Measurements from ENCODE around the gene RSPH1. TPM values are rescaled to one million over a fixed set of nuclear protein-coding genes. Genes with fewer than 3 reads are reported as not detected.

RSPH1 gene
- total and polyA plus RNA-seq, 5 donors: not detected

DNA sequence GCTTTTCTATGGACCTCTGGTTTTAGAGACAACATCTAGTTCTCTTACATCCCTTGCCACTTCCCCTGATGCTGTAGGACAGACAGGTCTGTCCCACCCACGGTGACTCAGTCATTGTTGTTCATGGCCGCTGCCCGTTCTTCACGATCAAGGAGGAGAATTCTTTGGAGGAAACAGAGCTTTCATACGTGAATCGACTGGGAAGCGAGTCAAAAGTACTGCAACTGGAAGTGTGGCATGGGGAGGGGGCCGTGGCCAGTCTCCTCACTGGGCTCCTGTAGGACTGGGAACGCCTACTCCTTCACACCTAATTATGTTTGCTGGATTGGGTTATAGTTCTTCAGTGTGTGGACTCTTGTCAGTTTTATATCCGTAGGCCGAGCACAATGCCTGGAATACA, 13.2 kb upstream of the RSPH1 start:
- no peaks in the 10 kb centered on the region for H3K4me1 ChIP-seq (ENCODE audit: control insufficient read depth, insufficient read depth, low read length)
- no peak overlapping the region for H3K27ac ChIP-seq (ENCODE audit: low read length)
- H3K4me3 ChIP-seq (ENCODE audit: low read length): no peak overlapping the region
- DNase-seq (no peak), ATAC-seq (peak in 1 of 2 donors; percentile 20)
- whole genome bisulfite sequencing: 72% methylated on average over 11 of the region's 11 CpGs
- H3K27me3 ChIP-seq (ENCODE audit: control insufficient read depth, insufficient read depth): no peaks in the 10 kb centered on the region
- H3K9me3 ChIP-seq (ENCODE audit: control insufficient read depth, low read length): no peaks in the 10 kb centered on the region
- intact Hi-C loops (cut with DNase I): no loop called here

DNA sequence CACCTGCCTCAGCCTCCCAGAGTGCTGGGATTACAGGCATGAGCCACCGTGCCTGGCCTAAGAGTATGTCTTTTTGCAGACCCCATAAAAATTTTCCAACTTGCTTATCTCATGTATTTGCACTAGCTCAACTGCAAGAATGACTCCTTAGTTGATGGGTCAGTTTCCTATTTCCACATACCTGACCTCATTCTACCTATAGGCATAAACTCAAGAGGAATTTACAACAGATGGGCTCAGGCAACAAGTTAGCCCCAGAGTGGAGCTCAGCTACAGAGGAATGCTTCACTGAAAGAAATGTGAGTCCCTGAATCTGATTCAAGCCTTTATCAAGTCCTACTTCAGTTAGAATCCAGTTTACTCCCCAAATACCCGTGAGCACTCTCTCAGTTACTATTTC, 12.3 kb upstream of the RSPH1 start:
- no peak overlapping the region for H3K27ac ChIP-seq (ENCODE audit: low read length)
- 84% methylated on average over 2 of the region's 2 CpGs for WGBS
- intact Hi-C loops (cut with DNase I): no loop called here
- H3K9me3 ChIP-seq (ENCODE audit: control insufficient read depth, low read length): no peaks in the 10 kb centered on the region
- DNase-seq: no peak
- H3K27me3 ChIP-seq (ENCODE audit: control insufficient read depth, insufficient read depth): no peaks in the 10 kb centered on the region
- no peak overlapping the region for H3K4me3 ChIP-seq (ENCODE audit: low read length)
- H3K4me1 ChIP-seq (ENCODE audit: control insufficient read depth, insufficient read depth, low read length): no peaks in the 10 kb centered on the region
- no peak for ATAC-seq

DNA sequence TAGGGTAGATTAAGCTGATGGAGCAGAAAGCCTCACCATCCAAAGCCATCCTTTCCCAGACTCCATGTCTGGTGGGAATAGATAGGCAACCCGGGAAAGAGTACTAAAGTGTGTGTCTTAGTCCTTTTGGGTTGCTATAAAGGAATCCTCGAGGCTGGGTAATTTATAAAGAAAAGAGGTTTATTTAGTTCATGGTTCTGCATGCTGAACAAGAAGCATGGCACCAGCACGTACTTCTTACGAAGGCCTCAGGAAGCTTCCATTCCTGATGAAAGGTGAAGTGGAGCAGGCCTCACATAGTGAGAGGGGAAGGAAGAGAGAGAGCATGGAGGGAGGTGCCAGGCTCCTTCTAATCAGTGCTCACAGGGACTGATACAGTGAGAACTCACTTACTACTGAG, 11.4 kb upstream of the RSPH1 start:
- ATAC-seq (no peak), DNase-seq (no peak)
- Histone ChIP-seq H3K4me3 (ENCODE audit: low read length) (no peak overlapping the region), H3K27me3 (ENCODE audit: control insufficient read depth, insufficient read depth) (no peaks in the 10 kb centered on the region), H3K9me3 (ENCODE audit: control insufficient read depth, low read length) (no peaks in the 10 kb centered on the region), H3K4me1 (ENCODE audit: control insufficient read depth, insufficient read depth, low read length) (no peaks in the 10 kb centered on the region), H3K27ac (ENCODE audit: low read length) (no peak overlapping the region)
- intact Hi-C loops (cut with DNase I): no loop called here
- WGBS: 92% methylated on average over 4 of the region's 4 CpGs

DNA sequence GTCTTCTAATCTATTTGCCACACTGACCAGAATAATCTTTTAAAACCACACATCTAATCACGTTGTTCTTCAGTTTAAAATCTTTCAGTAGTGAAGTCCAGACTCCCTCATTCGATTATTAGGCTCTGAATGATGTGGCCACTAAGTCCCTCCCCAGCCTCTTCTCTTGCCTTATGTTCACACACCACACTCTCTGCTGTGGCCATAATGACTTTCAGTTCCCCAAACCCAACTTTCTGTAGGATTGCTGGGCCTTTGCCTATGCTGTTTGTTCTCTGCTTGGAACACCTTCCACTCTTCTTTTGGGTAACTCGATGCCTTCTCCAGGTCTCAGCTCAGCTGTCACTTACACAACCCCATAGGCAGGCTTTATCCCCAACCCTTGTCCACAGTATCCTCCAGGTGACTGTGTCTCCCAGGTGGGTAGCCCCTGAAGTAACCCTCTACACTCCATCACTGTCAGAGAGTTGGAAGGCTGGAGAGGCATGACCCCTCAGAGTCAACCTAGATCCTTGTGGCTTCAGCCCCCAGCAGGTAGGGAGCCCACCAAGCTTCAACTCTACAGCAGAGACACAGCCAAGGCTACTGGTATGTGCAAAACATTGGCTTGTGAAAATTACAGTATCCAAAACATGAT, 9.2 kb upstream of the RSPH1 start:
- no peak for ATAC-seq
- no peaks in the 10 kb centered on the region for H3K4me1 ChIP-seq (ENCODE audit: control insufficient read depth, insufficient read depth, low read length)
- H3K27ac ChIP-seq (ENCODE audit: low read length): no peak overlapping the region
- 74% methylated on average over 3 of the region's 3 CpGs for WGBS
- H3K9me3 ChIP-seq (ENCODE audit: control insufficient read depth, low read length): no peaks in the 10 kb centered on the region
- intact Hi-C loops (cut with DNase I): no loop called here
- H3K4me3 ChIP-seq (ENCODE audit: low read length): no peak overlapping the region
- DNase-seq: no peak
- H3K27me3 ChIP-seq (ENCODE audit: control insufficient read depth, insufficient read depth): no peaks in the 10 kb centered on the region

DNA sequence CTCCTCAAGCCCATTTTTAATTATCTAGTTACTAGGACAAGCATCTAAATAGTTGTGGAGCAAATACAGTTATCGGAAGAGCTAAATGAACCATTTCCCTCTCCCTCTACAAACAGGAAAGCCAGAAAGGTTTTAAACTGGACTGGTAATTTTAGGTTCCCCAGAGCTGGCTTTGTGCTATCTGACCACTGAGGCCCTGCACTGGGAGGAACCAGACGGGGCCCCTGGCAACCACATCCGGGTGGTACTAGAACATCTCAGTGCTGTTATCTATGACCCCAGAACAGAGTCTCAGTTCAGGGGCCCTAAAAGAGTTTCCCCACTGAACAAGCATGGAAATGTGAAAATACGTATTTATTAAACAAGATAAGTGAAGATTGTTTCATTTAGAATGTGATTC, 7.7 kb upstream of the RSPH1 start:
- Histone ChIP-seq H3K9me3 (ENCODE audit: control insufficient read depth, low read length) (no peaks in the 10 kb centered on the region), H3K4me1 (ENCODE audit: control insufficient read depth, insufficient read depth, low read length) (no peaks in the 10 kb centered on the region)
- 73% methylated on average over 4 of the region's 4 CpGs for WGBS

DNA sequence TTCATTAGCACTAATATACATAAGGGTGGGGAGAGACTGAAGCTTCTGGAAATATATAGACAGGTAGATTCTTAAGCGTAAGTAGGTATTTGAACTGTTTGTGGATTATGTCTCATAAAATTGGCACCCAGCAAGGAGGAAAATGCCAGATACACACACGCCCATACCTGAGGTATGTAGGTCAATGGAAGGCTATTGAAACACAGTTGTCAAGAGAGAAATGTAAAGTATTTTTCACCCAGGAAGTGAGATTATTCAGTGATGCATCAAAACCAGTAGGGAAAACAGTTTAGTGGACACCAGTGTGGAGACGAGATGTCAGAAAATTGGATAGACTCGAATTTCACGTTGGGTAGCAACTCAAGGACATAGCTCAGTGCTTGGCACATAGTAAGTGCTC, 4.7 kb upstream of the RSPH1 start:
- intact Hi-C loops (cut with DNase I): no loop called here
- H3K27me3 ChIP-seq (ENCODE audit: control insufficient read depth, insufficient read depth): no peaks in the 10 kb centered on the region
- DNase-seq (no peak), ATAC-seq (no peak)
- no peaks in the 10 kb centered on the region for H3K9me3 ChIP-seq (ENCODE audit: control insufficient read depth, low read length)
- H3K4me1 ChIP-seq (ENCODE audit: control insufficient read depth, insufficient read depth, low read length): no peaks in the 10 kb centered on the region
- no peak overlapping the region for H3K27ac ChIP-seq (ENCODE audit: low read length)
- WGBS: 83% methylated on average over 5 of the region's 5 CpGs
- no peak overlapping the region for H3K4me3 ChIP-seq (ENCODE audit: low read length)

More for the DNA sequence above, 7.7 kb upstream of the RSPH1 start:
- intact Hi-C loops (cut with DNase I): no loop called here
- no peak overlapping the region for H3K4me3 ChIP-seq (ENCODE audit: low read length)
- no peak for ATAC-seq
- no peak overlapping the region for H3K27ac ChIP-seq (ENCODE audit: low read length)
- H3K27me3 ChIP-seq (ENCODE audit: control insufficient read depth, insufficient read depth): no peaks in the 10 kb centered on the region
- DNase-seq: no peak

DNA sequence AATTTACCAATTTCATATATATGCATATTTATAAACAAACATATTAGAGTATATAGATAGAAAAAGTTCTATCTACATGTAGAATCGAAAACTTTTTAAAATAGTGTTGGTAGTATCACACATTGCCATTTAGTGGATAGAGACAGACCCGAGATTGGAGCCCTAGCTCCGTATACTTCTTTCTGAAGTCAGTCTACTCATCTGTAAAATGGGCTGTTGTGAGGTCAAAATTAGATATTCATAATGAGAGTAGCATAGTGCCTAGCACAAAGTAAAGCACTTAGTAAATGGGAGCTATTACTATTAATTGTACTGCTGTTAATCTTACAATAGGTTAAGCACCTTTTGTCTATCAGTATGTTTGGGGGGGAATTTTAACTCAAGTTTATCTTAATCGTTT, 4.2 kb upstream of the RSPH1 start:
- 88% methylated on average over 4 of the region's 4 CpGs for WGBS
- no peaks in the 10 kb centered on the region for H3K9me3 ChIP-seq (ENCODE audit: control insufficient read depth, low read length)
- no peak overlapping the region for H3K27ac ChIP-seq (ENCODE audit: low read length)
- H3K27me3 ChIP-seq (ENCODE audit: control insufficient read depth, insufficient read depth): no peaks in the 10 kb centered on the region
- DNase-seq: no peak
- no peak overlapping the region for H3K4me3 ChIP-seq (ENCODE audit: low read length)
- intact Hi-C loops (cut with DNase I): no loop called here
- ATAC-seq: no peak
- no peaks in the 10 kb centered on the region for H3K4me1 ChIP-seq (ENCODE audit: control insufficient read depth, insufficient read depth, low read length)

DNA sequence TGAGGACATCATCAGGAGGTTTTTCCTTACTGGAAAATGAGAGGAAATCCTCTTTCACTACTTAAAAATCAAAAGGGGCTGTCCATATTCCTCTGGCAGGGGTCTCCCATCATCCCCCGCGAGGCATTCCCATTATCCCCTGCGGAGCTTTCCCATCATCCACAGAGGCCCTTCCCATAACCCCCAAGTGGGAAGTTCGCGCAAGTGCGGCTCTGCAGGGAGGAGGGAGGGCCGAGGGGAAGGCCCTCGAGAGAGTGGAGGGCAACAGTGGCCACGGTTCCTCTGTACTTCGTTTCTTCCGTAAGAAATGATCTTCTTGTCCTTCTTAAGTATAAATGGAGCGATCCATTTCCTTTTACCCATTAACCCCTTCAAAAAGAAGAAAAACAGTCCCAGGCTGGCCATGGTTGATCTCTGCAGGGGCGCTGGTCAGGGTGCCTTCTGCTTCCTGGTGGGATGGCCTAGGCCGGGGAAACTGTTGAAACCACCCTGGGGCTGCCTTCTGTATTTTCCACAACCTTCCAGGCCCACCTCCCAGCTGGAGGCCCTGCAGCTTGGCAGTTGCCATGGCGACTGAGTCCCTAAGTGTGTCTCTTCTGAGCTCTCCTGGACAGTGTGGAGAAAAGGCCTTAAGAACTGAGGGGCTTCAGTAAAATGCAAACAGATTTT, 3.6 kb upstream of the RSPH1 start:
- Histone ChIP-seq H3K9me3 (ENCODE audit: control insufficient read depth, low read length) (no peaks in the 10 kb centered on the region), H3K27ac (ENCODE audit: low read length) (no peak overlapping the region), H3K4me1 (ENCODE audit: control insufficient read depth, insufficient read depth, low read length) (no peaks in the 10 kb centered on the region), H3K4me3 (ENCODE audit: low read length) (no peak overlapping the region), H3K27me3 (ENCODE audit: control insufficient read depth, insufficient read depth) (no peaks in the 10 kb centered on the region)
- intact Hi-C loops (cut with DNase I): no loop called here
- ATAC-seq (no peak), DNase-seq (no peak)
- 65% methylated on average over 15 of the region's 15 CpGs for WGBS

DNA sequence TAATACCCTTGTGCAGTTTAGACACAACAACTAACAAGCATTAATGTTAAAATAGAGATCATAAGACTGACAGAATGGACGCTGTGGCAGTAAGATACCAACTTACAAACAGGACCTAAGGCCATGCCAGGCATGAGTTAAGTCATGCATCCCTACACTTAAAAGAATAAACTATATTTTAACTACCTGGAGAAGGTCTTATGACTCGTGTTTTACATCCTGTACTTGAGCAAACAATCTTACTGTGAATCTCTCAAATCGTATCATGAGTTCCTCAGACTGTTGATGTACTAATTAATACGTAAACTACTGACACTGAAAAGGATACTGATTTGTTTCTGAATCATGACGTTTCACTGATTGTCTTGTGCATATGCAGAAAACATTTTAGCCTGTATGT, 2.0 kb upstream of the RSPH1 start:
- intact Hi-C loops (cut with DNase I): no loop called here
- 80% methylated on average over 5 of the region's 5 CpGs for WGBS
- ATAC-seq: no peak

DNA sequence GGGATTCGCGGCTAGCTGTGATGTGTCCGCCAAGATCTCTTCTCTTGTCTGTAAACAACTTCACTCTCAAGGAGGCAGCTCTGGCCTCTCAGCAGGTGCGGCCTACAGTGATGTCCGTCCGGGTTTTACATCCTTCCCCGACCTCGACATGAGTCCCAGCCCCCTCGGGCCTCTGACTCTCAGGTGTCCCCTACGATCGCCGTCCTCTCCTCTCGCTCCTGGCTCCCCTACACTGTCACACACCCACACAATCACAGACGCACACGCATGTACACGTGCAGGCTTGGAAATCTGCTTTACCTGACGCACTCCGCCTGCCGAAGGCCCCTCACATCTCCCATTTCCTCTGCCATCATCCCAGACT, 797 bp upstream of the RSPH1 start:
- no peak for DNase-seq
- H3K27ac ChIP-seq (ENCODE audit: low read length): peak overlapping the region; percentile 21
- ATAC-seq: peak; percentile 0 to 1
- 20% methylated on average over 19 of the region's 19 CpGs for WGBS
- H3K4me3 ChIP-seq (ENCODE audit: low read length): peak overlapping the region; percentile 57
- no peaks in the 10 kb centered on the region for H3K27me3 ChIP-seq (ENCODE audit: control insufficient read depth, insufficient read depth)
- intact Hi-C loops (cut with DNase I): no loop called here
- H3K9me3 ChIP-seq (ENCODE audit: control insufficient read depth, low read length): no peaks in the 10 kb centered on the region
- H3K4me1 ChIP-seq (ENCODE audit: control insufficient read depth, insufficient read depth, low read length): no peaks in the 10 kb centered on the region

More for the DNA sequence above, 2.0 kb upstream of the RSPH1 start:
- Histone ChIP-seq H3K4me1 (ENCODE audit: control insufficient read depth, insufficient read depth, low read length) (no peaks in the 10 kb centered on the region), H3K27me3 (ENCODE audit: control insufficient read depth, insufficient read depth) (no peaks in the 10 kb centered on the region), H3K27ac (ENCODE audit: low read length) (no peak overlapping the region), H3K4me3 (ENCODE audit: low read length) (no peak overlapping the region), H3K9me3 (ENCODE audit: control insufficient read depth, low read length) (no peaks in the 10 kb centered on the region)
- DNase-seq: no peak

DNA sequence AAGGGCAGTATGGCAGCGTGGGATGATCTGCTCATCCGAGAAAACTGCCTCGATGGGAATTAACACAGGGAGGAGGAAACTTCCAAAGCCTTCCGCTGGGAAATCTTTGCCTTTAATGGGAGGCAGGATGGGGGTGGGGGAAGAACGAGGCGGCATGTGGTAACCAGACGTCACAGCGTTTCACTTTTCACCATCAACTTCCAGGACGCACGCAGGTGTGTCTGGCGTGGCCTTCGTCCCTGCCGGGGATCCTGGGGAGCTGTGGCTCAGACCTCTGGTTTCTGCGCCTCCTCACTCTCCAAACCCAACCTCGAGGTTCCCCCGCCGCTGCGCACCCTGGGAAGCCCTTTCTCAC, 282 bp downstream of the RSPH1 start:
- WGBS: 2% methylated on average over 18 of the region's 18 CpGs
- no peak overlapping the region for H3K27ac ChIP-seq (ENCODE audit: low read length)

DNA sequence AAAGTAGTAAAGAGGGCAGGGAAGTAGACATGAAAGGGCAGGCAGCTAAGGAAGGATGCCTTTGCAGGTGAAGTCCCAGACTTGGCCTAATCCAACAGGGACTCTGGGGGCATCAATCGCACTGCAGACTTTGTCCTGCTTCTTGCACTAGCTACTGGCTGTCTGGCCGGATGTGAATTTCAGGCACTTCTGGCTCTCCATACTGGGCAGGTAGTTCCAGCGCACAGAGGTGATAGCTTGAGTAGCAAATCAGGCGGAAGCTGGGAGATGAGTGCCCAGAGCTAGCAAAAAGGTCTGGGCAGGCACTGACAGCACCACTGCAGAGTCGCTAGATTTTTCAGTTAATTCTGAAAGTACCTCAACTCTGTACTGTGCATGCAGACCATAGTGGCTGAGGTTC, 997 bp downstream of the RSPH1 start:
- intact Hi-C loops (cut with DNase I): no loop called here
- no peaks in the 10 kb centered on the region for H3K9me3 ChIP-seq (ENCODE audit: control insufficient read depth, low read length)
- no peaks in the 10 kb centered on the region for H3K4me1 ChIP-seq (ENCODE audit: control insufficient read depth, insufficient read depth, low read length)
- H3K27me3 ChIP-seq (ENCODE audit: control insufficient read depth, insufficient read depth): no peaks in the 10 kb centered on the region
- 90% methylated on average over 5 of the region's 5 CpGs for WGBS
- ATAC-seq (no peak), DNase-seq (no peak)
- H3K4me3 ChIP-seq (ENCODE audit: low read length): no peak overlapping the region
- no peak overlapping the region for H3K27ac ChIP-seq (ENCODE audit: low read length)

More for the DNA sequence above, 282 bp downstream of the RSPH1 start:
- ATAC-seq: no peak
- intact Hi-C loops (cut with DNase I): no loop called here
- no peaks in the 10 kb centered on the region for H3K4me1 ChIP-seq (ENCODE audit: control insufficient read depth, insufficient read depth, low read length)
- H3K9me3 ChIP-seq (ENCODE audit: control insufficient read depth, low read length): no peaks in the 10 kb centered on the region
- no peak for DNase-seq
- no peaks in the 10 kb centered on the region for H3K27me3 ChIP-seq (ENCODE audit: control insufficient read depth, insufficient read depth)
- H3K4me3 ChIP-seq (ENCODE audit: low read length): peak overlapping the region; percentile 38

Measured in right cardiac atrium (tissue), 5 donors.